ENCODE results near the gene HOXA9.

HOXA9 gene

GRCh38 chr7:27163288-27164044 is 1.9 kb downstream of the HOXA9 start:
- no peak for DNase-seq

- DNase-seq = no peak
Observed at GRCh38 chr7:27162561-27163287, 2.6 kb downstream of the HOXA9 start.

- no peak for DNase-seq
Observed at GRCh38 chr7:27161721-27162560, 3.4 kb downstream of the HOXA9 start.

- DNase-seq = no peak
Observed at GRCh38 chr7:27161214-27161720, 4.1 kb downstream of the HOXA9 start.

GRCh38 chr7:27160546-27161213 is 4.7 kb downstream of the HOXA9 start:
- DNase-seq = peak; percentile 90

GRCh38 chr7:27160145-27160545 is 5.2 kb downstream of the HOXA9 start:
- peak; percentile 58 for DNase-seq

GRCh38 chr7:27159266-27160144 is 5.8 kb downstream of the HOXA9 start:
- DNase-seq = no peak

- DNase-seq = no peak
Observed at GRCh38 chr7:27158436-27159265, 6.7 kb downstream of the HOXA9 start.

- DNase-seq = no peak
Observed at GRCh38 chr7:27157702-27158431, 7.5 kb downstream of the HOXA9 start.

- DNase-seq = no peak
Observed at GRCh38 chr7:27156916-27157701, 8.2 kb downstream of the HOXA9 start.

GRCh38 chr7:27156508-27156898 is 8.8 kb downstream of the HOXA9 start, which contains the start of gene HOXA7:
HOXA7 (minus strand) TSS chr7:27156675; CDS start chr7:27156545, 130 bp downstream.
- no peak for DNase-seq

GRCh38 chr7:27155816-27156507 is 9.4 kb downstream of the HOXA9 start:
- no peak for DNase-seq

- DNase-seq = peak; percentile 78
Observed at GRCh38 chr7:27154901-27155815, 10.2 kb downstream of the HOXA9 start.

- DNase-seq = no peak
Observed at GRCh38 chr7:27154369-27154768, 11.0 kb downstream of the HOXA9 start.

- no peak for DNase-seq
Observed at GRCh38 chr7:27153526-27153925, 11.8 kb downstream of the HOXA9 start.

- peak; percentile 67 for DNase-seq
Observed at GRCh38 chr7:27152816-27153442, 12.4 kb downstream of the HOXA9 start.

Data from DMS53 (cell line).